Thyroid gland (tissue), 4 donors: ENCODE results near the gene KRT24.

Experiments used
- CTCF ChIP-seq, 6 experiments: fragments of 200-600 bp in 3 of 6; fragments of 450-650 bp in 3 of 6; sonication (generic) in 3 of 6; IDR thresholded peaks; one replicate each; pipeline ENCODE4 v1.5.1; 2016 to 2019; ENCODE audit warnings: antibody characterized with exemption in 6 of 6, mild to moderate bottlenecking in 2 of 6, inconsistent platforms in 1 of 6, moderate library complexity in 1 of 6
- POLR2A ChIP-seq, 2 donors: fragments of 450-650 bp; IDR thresholded peaks; one replicate each; pipeline ENCODE4 v1.6.1; 2017; ENCODE audit warnings: antibody characterized with exemption in 2 of 2, mild to moderate bottlenecking in 2 of 2, moderate library complexity in 1 of 2

GRCh38 chr17:40678902-40679522 lies 24.5 kb downstream of the KRT24 start:
- TF ChIP-seq CTCF (IDR thresholded peaks at IDR 0.05) = no peak
- TF ChIP-seq POLR2A (IDR thresholded peaks at IDR 0.05) = no peak
